Heart left ventricle (tissue), 16 donors: ENCODE results near the gene LSAMP. TPM values are rescaled to one million over a fixed set of nuclear protein-coding genes. Genes with fewer than 3 reads are reported as not detected.

Experiments used
- ATAC-seq, 4 donors: fragments of 200-7000 bp; cut with Tn5 transposase; one replicate each; pipeline ENCODE4 v1.9.1; 2020 to 2022; ENCODE audit warnings: moderate library complexity in 4 of 4, mild to moderate bottlenecking in 3 of 4, moderate number of reproducible peaks in 1 of 4
- DNase-seq, 5 donors: peaks; one replicate each; pipeline ENCODE4 v3.0.0-alpha.2; 2020
- H3K27ac ChIP-seq, 12 donors: fragments of 200-600 bp; sonication (generic) in 4 of 12; one replicate each; pipeline versions ENCODE4 v1.5.0 to v1.8.0; 2016 to 2022; ENCODE audit warnings: mild to moderate bottlenecking in 2 of 12
- H3K27me3 ChIP-seq, 9 donors: fragments of 200-600 bp; sonication (generic) in 2 of 9; one replicate each; pipeline versions ENCODE4 v1.5.1 to v1.8.0; 2016 to 2022; ENCODE audit warnings: mild to moderate bottlenecking in 3 of 9
- H3K36me3 ChIP-seq, 9 donors: fragments of 200-600 bp; sonication (generic) in 2 of 9; one replicate each; pipeline versions ENCODE4 v1.5.0 to v1.8.0; 2018 to 2022; ENCODE audit warnings: mild to moderate bottlenecking in 2 of 9
- H3K4me1 ChIP-seq, 12 donors: fragments of 200-600 bp; sonication (generic) in 4 of 12; one replicate each; pipeline versions ENCODE4 v1.5.0 to v1.8.0; 2016 to 2022; ENCODE audit warnings: mild to moderate bottlenecking in 3 of 12
- H3K4me3 ChIP-seq, 12 donors: fragments of 200-600 bp; sonication (generic) in 4 of 12; one replicate each; pipeline versions ENCODE4 v1.5.0 to v1.8.0; 2017 to 2022; ENCODE audit warnings: mild to moderate bottlenecking in 9 of 12, moderate library complexity in 4 of 12
- H3K9me3 ChIP-seq, 12 donors: fragments of 200-600 bp; sonication (generic) in 4 of 12; one replicate each; pipeline versions ENCODE4 v1.5.0 to v1.8.0; 2016 to 2022; ENCODE audit warnings: mild to moderate bottlenecking in 1 of 12
- POLR2A ChIP-seq, 2 donors: fragments of 450-650 bp; IDR thresholded peaks; one replicate each; pipeline ENCODE4 v1.6.1; 2017; ENCODE audit warnings: antibody characterized with exemption in 2 of 2, mild to moderate bottlenecking in 2 of 2, moderate library complexity in 2 of 2
- WGBS, 4 donors: extraction: QIAGEN DNeasy Blood & Tissue Kit in 2 of 4; methylation state at CpG; one replicate each; pipeline versions ENCODE4 v1.1.5 to v1.1.7; 2013 to 2018; 5-methylcytosine and 5-hydroxymethylcytosine counted together
- intact Hi-C, 10 donors: fragments of 100-400 bp; cut with DNase I; formaldehyde crosslinking; loops; one replicate each; pipeline versions ENCODE4 v1.11.1 to v1.14.2; 2022
- polyA plus RNA-seq, 2 donors: library from polyadenylated mRNA; stranded (reverse); fragments of 200-250 nt; gene quantifications; one replicate each; pipeline ENCODE4 v1.2.3, GENCODE V29; 2013
- total RNA-seq, 9 donors: library from RNA; depleted of rRNA in 2 of 9; stranded (reverse); fragments of >200 nt in 2 of 9; fragmentation: NEBNext Ultra II Directional in 3 of 9; extraction: Animal tissue kit (Norgen Biotek cat#: 25700) in 3 of 9; gene quantifications; one replicate each; pipeline versions ENCODE4 v1.1.0 to v1.2.4, GENCODE V29; 2016 to 2023
- TF ChIP-seq, protein P1 (sequence below), 12 donors: fragments of 200-600 bp; sonication (generic) in 4 of 12; IDR thresholded peaks; one replicate each; pipeline versions ENCODE4 v1.5.0 to v1.8.0; 2018 to 2022; ENCODE audit warnings: antibody characterized with exemption in 12 of 12, mild to moderate bottlenecking in 5 of 12
- donor health status: ischemic (EF 13 %, LVEDD 7.1; RV severe dilation, severe dysfunction).
- donor health status: healthy with polysubstance abuse.
- donor health status: DM: no; HTN: yes; CAD: no.
- donor health status: DM: no; HTN: no; CAD: no.
- donor health status: ischemic (EF 25% LVEDD 6.9; RV normal size, moderate dysfunction).
- donor health status: ischemic (EF 25% LVEDD 5.7; RV mildly dilated, moderate dysfunction).
- donor health status: healthy.
- donor health status: DM: yes; HTN: yes; CAD: no.
- donor health status: ischemic (EF 35%, LVEDD 5.7; RV mildly dilated, moderate dysfunction).
- donor health status: nonischemic (EF 11% LVEDD 7.7; RV severe dilation, severe dysfunction).
- donor health status: DM: yes; HTN: yes; CAD: no.
- donor health status: PGD.
- donor health status: ischemic (EF 29% LVEDD 5.4; RV normal size, mild dysfunction).
- donor health status: nonischemic (EF 23%, LVEDD 6.1; RV moderate dilation, normal function).

Gene LSAMP
- total and polyA plus RNA-seq, 11 donors = 1.6 to 52.3 (median 7.2) TPM

DNA sequence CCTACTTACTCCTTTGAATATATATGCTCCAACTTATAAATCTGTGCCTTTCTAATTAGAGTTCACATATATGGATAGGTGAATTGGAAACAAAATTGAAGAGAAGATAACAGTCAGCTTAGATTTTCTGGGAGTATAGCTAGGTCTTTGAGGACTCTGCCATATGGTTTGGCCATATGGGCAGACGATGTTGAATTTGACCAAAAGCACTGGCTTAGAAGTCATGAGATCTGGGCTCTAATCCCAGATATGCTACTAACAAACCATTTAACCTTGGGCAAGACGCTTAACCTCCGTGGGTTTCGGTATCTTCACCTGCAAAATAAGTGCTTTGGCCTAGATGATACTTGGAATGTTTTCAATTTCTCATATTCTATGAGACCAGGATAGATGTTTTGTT, 154.1 kb downstream of the LSAMP start:
- intact Hi-C loops = no loop called here
- 85 to 97% (median 89%) methylated on average over 4 of the region's 4 CpGs for WGBS, 4 donors
- Histone ChIP-seq H3K4me3 (no peak overlapping the region), H3K9me3 (no peaks in the 10 kb centered on the region), H3K36me3 (no peaks in the 10 kb centered on the region), H3K4me1 (no peaks in the 10 kb centered on the region), H3K27me3 (no peaks in the 10 kb centered on the region), H3K27ac (no peak overlapping the region)
- ATAC-seq (no peak), DNase-seq (no peak)
- no peak for TF ChIP-seq POLR2A (IDR thresholded peaks at IDR 0.05)
- TF ChIP-seq, protein P1, sequence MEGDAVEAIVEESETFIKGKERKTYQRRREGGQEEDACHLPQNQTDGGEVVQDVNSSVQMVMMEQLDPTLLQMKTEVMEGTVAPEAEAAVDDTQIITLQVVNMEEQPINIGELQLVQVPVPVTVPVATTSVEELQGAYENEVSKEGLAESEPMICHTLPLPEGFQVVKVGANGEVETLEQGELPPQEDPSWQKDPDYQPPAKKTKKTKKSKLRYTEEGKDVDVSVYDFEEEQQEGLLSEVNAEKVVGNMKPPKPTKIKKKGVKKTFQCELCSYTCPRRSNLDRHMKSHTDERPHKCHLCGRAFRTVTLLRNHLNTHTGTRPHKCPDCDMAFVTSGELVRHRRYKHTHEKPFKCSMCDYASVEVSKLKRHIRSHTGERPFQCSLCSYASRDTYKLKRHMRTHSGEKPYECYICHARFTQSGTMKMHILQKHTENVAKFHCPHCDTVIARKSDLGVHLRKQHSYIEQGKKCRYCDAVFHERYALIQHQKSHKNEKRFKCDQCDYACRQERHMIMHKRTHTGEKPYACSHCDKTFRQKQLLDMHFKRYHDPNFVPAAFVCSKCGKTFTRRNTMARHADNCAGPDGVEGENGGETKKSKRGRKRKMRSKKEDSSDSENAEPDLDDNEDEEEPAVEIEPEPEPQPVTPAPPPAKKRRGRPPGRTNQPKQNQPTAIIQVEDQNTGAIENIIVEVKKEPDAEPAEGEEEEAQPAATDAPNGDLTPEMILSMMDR (IDR thresholded peaks at IDR 0.05) = no peak

GRCh38 chr3:116288485-116288884, 156.8 kb downstream of the LSAMP start:
- H3K27me3 ChIP-seq = no peaks in the 10 kb centered on the region
- peak overlapping the region in 1 of 12 donors; percentile 9 for H3K4me3 ChIP-seq
- intact Hi-C loops = no loop called here
- DNase-seq (no peak), ATAC-seq (no peak)
- H3K9me3 ChIP-seq = no peaks in the 10 kb centered on the region
- no peaks in the 10 kb centered on the region for H3K4me1 ChIP-seq
- H3K36me3 ChIP-seq = no peaks in the 10 kb centered on the region
- peak overlapping the region in 1 of 12 donors; percentile 34 for H3K27ac ChIP-seq
- WGBS, 4 donors = 51 to 59% (median 55%) methylated on average over 4 of the region's 4 CpGs
- TF ChIP-seq, protein P1 (IDR thresholded peaks at IDR 0.05) = no peak
- no peak for TF ChIP-seq POLR2A (IDR thresholded peaks at IDR 0.05)

GRCh38 chr3:116285781-116286421, 159.4 kb downstream of the LSAMP start:
- no peak for TF ChIP-seq POLR2A (IDR thresholded peaks at IDR 0.05)
- TF ChIP-seq, protein P1 (IDR thresholded peaks at IDR 0.05) = no peak
- DNase-seq (no peak), ATAC-seq (no peak)
- Histone ChIP-seq H3K4me1 (no peaks in the 10 kb centered on the region), H3K4me3 (no peak overlapping the region), H3K36me3 (no peaks in the 10 kb centered on the region), H3K27me3 (no peaks in the 10 kb centered on the region), H3K9me3 (no peaks in the 10 kb centered on the region), H3K27ac (peak overlapping the region in 1 of 12 donors; percentile 3)
- WGBS, 4 donors = 87 to 95% (median 94%) methylated on average over 1 of the region's 1 CpG
- intact Hi-C loops = no loop called here

DNA sequence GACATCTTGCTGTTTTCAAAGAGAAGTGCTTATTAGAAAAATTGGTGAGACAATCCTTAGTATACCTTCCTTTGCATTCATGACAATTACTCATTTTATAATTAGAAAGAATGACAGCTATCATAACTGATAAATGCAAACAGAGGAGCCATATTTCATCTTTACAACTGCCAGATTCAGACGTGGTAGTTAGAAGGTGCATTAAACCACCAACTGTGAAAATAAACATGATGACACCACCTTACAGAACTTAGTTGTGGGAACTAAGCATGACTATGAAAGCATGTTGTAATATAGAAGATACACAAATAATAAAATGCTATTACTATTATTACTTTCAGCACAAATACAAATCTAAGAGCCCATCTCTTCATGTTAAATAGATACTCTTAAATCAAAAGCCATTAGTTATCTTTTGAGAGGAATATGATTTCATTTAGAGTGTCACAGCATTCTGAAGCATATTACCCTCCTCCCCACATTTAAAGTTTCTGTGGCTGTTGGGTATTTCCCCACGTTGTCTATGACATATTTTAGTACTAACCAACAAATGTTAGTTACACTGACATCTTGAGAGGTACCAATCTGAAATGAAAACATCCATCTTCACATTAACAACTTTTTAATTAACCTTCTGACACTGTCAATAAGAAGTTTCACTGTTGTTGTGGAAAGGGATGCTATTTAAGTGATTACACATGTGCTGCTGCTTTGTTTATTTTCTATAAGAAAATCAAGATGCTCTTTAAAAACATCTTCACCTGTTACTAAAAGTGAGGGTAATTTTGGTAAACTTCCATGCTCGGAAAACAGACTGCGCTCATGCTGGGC, 163.8 kb downstream of the LSAMP start:
- TF ChIP-seq POLR2A (IDR thresholded peaks at IDR 0.05) = no peak
- TF ChIP-seq, protein P1 (IDR thresholded peaks at IDR 0.05) = no peak
- no peak overlapping the region for H3K27ac ChIP-seq
- 66 to 75% (median 70%) methylated on average over 4 of the region's 4 CpGs for WGBS, 4 donors
- no peaks in the 10 kb centered on the region for H3K4me1 ChIP-seq
- no peaks in the 10 kb centered on the region for H3K36me3 ChIP-seq
- H3K27me3 ChIP-seq = no peaks in the 10 kb centered on the region
- intact Hi-C loops = no loop called here
- no peaks in the 10 kb centered on the region for H3K9me3 ChIP-seq
- DNase-seq = no peak
- no peak for ATAC-seq
- H3K4me3 ChIP-seq = no peak overlapping the region
